ENCODE results near the gene TMED5.
"Not testable (repeated sequence)": the region's sequence is repeated elsewhere in the genome, so short reads cannot be mapped to it uniquely, and the experiment has no call there.

TMED5 gene

GRCh38 chr1:93190432-93190831 is 10.2 kb upstream of the TMED5 start:
- DNase-seq: no peak
- H3K9me3 Mint-ChIP-seq: no peaks in the 10 kb centered on the region
- peaks cover 9% of the 10 kb centered on the region for H3K4me1 Mint-ChIP-seq (ENCODE audit: low read depth)
- no peak overlapping the region for H3K4me3 Mint-ChIP-seq
- peaks cover 75% of the 10 kb centered on the region for H3K36me3 Mint-ChIP-seq (ENCODE audit: low read depth)
- no peak overlapping the region for H3K27ac Mint-ChIP-seq
- no peaks in the 10 kb centered on the region for H3K27me3 Mint-ChIP-seq

- no peak for DNase-seq
- H3K4me3 Mint-ChIP-seq: no peak overlapping the region
- no peak overlapping the region for H3K27ac Mint-ChIP-seq
- H3K9me3 Mint-ChIP-seq: no peaks in the 10 kb centered on the region
- H3K4me1 Mint-ChIP-seq (ENCODE audit: low read depth): peaks cover 32% of the 10 kb centered on the region
- H3K36me3 Mint-ChIP-seq (ENCODE audit: low read depth): peaks cover 60% of the 10 kb centered on the region
- H3K27me3 Mint-ChIP-seq: no peaks in the 10 kb centered on the region
Measured at GRCh38 chr1:93186667-93187066, 6.5 kb upstream of the TMED5 start.

- H3K36me3 Mint-ChIP-seq (ENCODE audit: low read depth): peaks cover 61% of the 10 kb centered on the region
- H3K4me1 Mint-ChIP-seq (ENCODE audit: low read depth): peaks cover 57% of the 10 kb centered on the region
- DNase-seq: no peak
- peak within 1 kb of the TSS; percentile 100 for H3K27ac Mint-ChIP-seq
- no peaks in the 10 kb centered on the region for H3K9me3 Mint-ChIP-seq
- no peaks in the 10 kb centered on the region for H3K27me3 Mint-ChIP-seq
- H3K4me3 Mint-ChIP-seq: peak within 1 kb of the TSS; percentile 99
Measured at GRCh38 chr1:93180723-93181613, 755 bp upstream of the TMED5 start, which contains the start of gene CCDC18. Gene CCDC18 (plus strand): TSS chr1:93180724. CDS start chr1:93183362, 2,638 bp downstream.

- no peaks in the 10 kb centered on the region for H3K9me3 Mint-ChIP-seq
- DNase-seq: no peak
- H3K27ac Mint-ChIP-seq: peak overlapping the region; percentile 100
- H3K27me3 Mint-ChIP-seq: no peaks in the 10 kb centered on the region
- peak overlapping the region; percentile 99 for H3K4me3 Mint-ChIP-seq
- H3K4me1 Mint-ChIP-seq (ENCODE audit: low read depth): peaks cover 61% of the 10 kb centered on the region
- H3K36me3 Mint-ChIP-seq (ENCODE audit: low read depth): peaks cover 65% of the 10 kb centered on the region
Measured at GRCh38 chr1:93178418-93178817, 1.8 kb downstream of the TMED5 start.

GRCh38 chr1:93177991-93178390 is 2.2 kb downstream of the TMED5 start:
- Mint-ChIP-seq H3K9me3 (no peaks in the 10 kb centered on the region), H3K36me3 (ENCODE audit: low read depth) (peaks cover 69% of the 10 kb centered on the region), H3K4me3 (peak overlapping the region; percentile 99), H3K27ac (peak overlapping the region; percentile 100), H3K4me1 (ENCODE audit: low read depth) (peaks cover 61% of the 10 kb centered on the region), H3K27me3 (no peaks in the 10 kb centered on the region)
- no peak for DNase-seq

GRCh38 chr1:93174638-93175037 is 5.6 kb downstream of the TMED5 start:
- H3K9me3 Mint-ChIP-seq, DNase-seq, H3K27ac Mint-ChIP-seq, H3K4me3 Mint-ChIP-seq, H3K27me3 Mint-ChIP-seq: not testable (repeated sequence)
- Mint-ChIP-seq H3K4me1 (ENCODE audit: low read depth) (peaks cover 67% of the 10 kb centered on the region), H3K36me3 (ENCODE audit: low read depth) (peaks cover 73% of the 10 kb centered on the region)

- no peak overlapping the region for H3K4me3 Mint-ChIP-seq
- no peaks in the 10 kb centered on the region for H3K9me3 Mint-ChIP-seq
- no peak for DNase-seq
- no peak overlapping the region for H3K27ac Mint-ChIP-seq
- no peaks in the 10 kb centered on the region for H3K27me3 Mint-ChIP-seq
- peaks cover 72% of the 10 kb centered on the region for H3K36me3 Mint-ChIP-seq (ENCODE audit: low read depth)
- H3K4me1 Mint-ChIP-seq (ENCODE audit: low read depth): peaks cover 72% of the 10 kb centered on the region
Measured at GRCh38 chr1:93172778-93173177, 7.4 kb downstream of the TMED5 start.

- Mint-ChIP-seq H3K27ac (peak overlapping the region; percentile 68), H3K27me3 (no peaks in the 10 kb centered on the region), H3K4me3 (peak overlapping the region; percentile 76), H3K36me3 (ENCODE audit: low read depth) (peaks cover 74% of the 10 kb centered on the region), H3K4me1 (ENCODE audit: low read depth) (peaks cover 68% of the 10 kb centered on the region), H3K9me3 (peaks cover 4% of the 10 kb centered on the region)
- DNase-seq: no peak
Measured at GRCh38 chr1:93171549-93172034, 8.6 kb downstream of the TMED5 start.

GRCh38 chr1:93170141-93170678 is 10.0 kb downstream of the TMED5 start:
- Mint-ChIP-seq H3K9me3 (peaks cover 10% of the 10 kb centered on the region), H3K4me1 (ENCODE audit: low read depth) (peaks cover 64% of the 10 kb centered on the region), H3K36me3 (ENCODE audit: low read depth) (peaks cover 74% of the 10 kb centered on the region)
- H3K27ac Mint-ChIP-seq, H3K4me3 Mint-ChIP-seq, DNase-seq, H3K27me3 Mint-ChIP-seq: not testable (repeated sequence)

GRCh38 chr1:93167006-93167405 is 13.2 kb downstream of the TMED5 start:
- Mint-ChIP-seq H3K4me3 (no peak overlapping the region), H3K4me1 (ENCODE audit: low read depth) (peaks cover 58% of the 10 kb centered on the region), H3K9me3 (peaks cover 10% of the 10 kb centered on the region), H3K27ac (no peak overlapping the region), H3K27me3 (no peaks in the 10 kb centered on the region), H3K36me3 (ENCODE audit: low read depth) (peaks cover 65% of the 10 kb centered on the region)
- no peak for DNase-seq

GRCh38 chr1:93165895-93166294 is 14.3 kb downstream of the TMED5 start:
- peaks cover 58% of the 10 kb centered on the region for H3K4me1 Mint-ChIP-seq (ENCODE audit: low read depth)
- not testable (repeated sequence) for DNase-seq, H3K27ac Mint-ChIP-seq, H3K27me3 Mint-ChIP-seq, H3K4me3 Mint-ChIP-seq
- peaks cover 70% of the 10 kb centered on the region for H3K36me3 Mint-ChIP-seq (ENCODE audit: low read depth)
- H3K9me3 Mint-ChIP-seq: peaks cover 10% of the 10 kb centered on the region

- Mint-ChIP-seq H3K4me3 (no peak overlapping the region), H3K9me3 (peaks cover 10% of the 10 kb centered on the region), H3K36me3 (ENCODE audit: low read depth) (peaks cover 72% of the 10 kb centered on the region), H3K27ac (no peak overlapping the region), H3K4me1 (ENCODE audit: low read depth) (peaks cover 57% of the 10 kb centered on the region), H3K27me3 (no peaks in the 10 kb centered on the region)
- no peak for DNase-seq
Measured at GRCh38 chr1:93164816-93165215, 15.4 kb downstream of the TMED5 start.

GRCh38 chr1:93163314-93163713 is 16.9 kb downstream of the TMED5 start:
- Mint-ChIP-seq H3K4me1 (ENCODE audit: low read depth) (peaks cover 43% of the 10 kb centered on the region), H3K9me3 (peaks cover 10% of the 10 kb centered on the region), H3K36me3 (ENCODE audit: low read depth) (peaks cover 75% of the 10 kb centered on the region)
- not testable (repeated sequence) for DNase-seq, H3K27me3 Mint-ChIP-seq, H3K27ac Mint-ChIP-seq, H3K4me3 Mint-ChIP-seq

GRCh38 chr1:93159337-93159736 is 20.9 kb downstream of the TMED5 start:
- no peak overlapping the region for H3K27ac Mint-ChIP-seq
- H3K36me3 Mint-ChIP-seq (ENCODE audit: low read depth): peaks cover 72% of the 10 kb centered on the region
- H3K4me1 Mint-ChIP-seq (ENCODE audit: low read depth): peaks cover 34% of the 10 kb centered on the region
- no peak overlapping the region for H3K4me3 Mint-ChIP-seq
- DNase-seq: no peak
- H3K9me3 Mint-ChIP-seq: no peaks in the 10 kb centered on the region
- H3K27me3 Mint-ChIP-seq: no peaks in the 10 kb centered on the region

- DNase-seq: no peak
- Mint-ChIP-seq H3K4me3 (no peak overlapping the region), H3K9me3 (no peaks in the 10 kb centered on the region), H3K4me1 (ENCODE audit: low read depth) (peaks cover 37% of the 10 kb centered on the region), H3K27me3 (no peaks in the 10 kb centered on the region), H3K27ac (peak overlapping the region; percentile 82), H3K36me3 (ENCODE audit: low read depth) (peaks cover 85% of the 10 kb centered on the region)
Measured at GRCh38 chr1:93155335-93155734, 24.9 kb downstream of the TMED5 start.
